Body of pancreas (tissue), 4 donors: ENCODE results near the gene UBB.

Source experiments
- CTCF ChIP-seq, 7 experiments: fragments of 450-650 bp in 4 of 7; fragments of 200-600 bp in 3 of 7; sonication (generic) in 3 of 7; IDR thresholded peaks; one replicate each; pipeline ENCODE4 v1.5.1; 2016 to 2019; ENCODE audit warnings: antibody characterized with exemption in 7 of 7
- POLR2A ChIP-seq, 3 donors: fragments of 450-650 bp; IDR thresholded peaks; one replicate each; pipeline ENCODE4 v1.6.1; 2016; ENCODE audit warnings: antibody characterized with exemption in 3 of 3, mild to moderate bottlenecking in 2 of 3

- TF ChIP-seq CTCF (IDR thresholded peaks at IDR 0.05), result no peak
- TF ChIP-seq POLR2A (IDR thresholded peaks at IDR 0.05), result no peak
Observed at GRCh38 chr17:16352667-16353316, 28.1 kb upstream of the UBB start.
